ENCODE results near the gene OCLN.

The OCLN gene

GRCh38 chr5:69491838-69492390, 676 bp upstream of the OCLN start:
- Histone ChIP-seq H3K27me3 (ENCODE audit: low read depth, low read length) (no peaks in the 10 kb centered on the region), H3K4me1 (ENCODE audit: low read length) (no peaks in the 10 kb centered on the region), H3K4me2 (ENCODE audit: low read length) (peak overlapping the region; percentile 59; the same call in 1 of the 2 replicates), H3K9me3 (ENCODE audit: insufficient read depth, low read length) (no peaks in the 10 kb centered on the region), H4K20me1 (ENCODE audit: insufficient read depth, low read length) (no peaks in the 10 kb centered on the region), H3K79me2 (ENCODE audit: low read length) (no peaks in the 10 kb centered on the region), H3K4me3 (ENCODE audit: low read length) (peak overlapping the region; percentile 73), H3K27ac (ENCODE audit: low read length) (no peak overlapping the region), H3K36me3 (replicated peaks; ENCODE audit: low read depth, low read length) (no peaks in the 10 kb centered on the region), H2AFZ (ENCODE audit: low read depth, low read length) (no peak overlapping the region), H3K9ac (ENCODE audit: low read length) (no peak overlapping the region)
- TF ChIP-seq, protein P1, sequence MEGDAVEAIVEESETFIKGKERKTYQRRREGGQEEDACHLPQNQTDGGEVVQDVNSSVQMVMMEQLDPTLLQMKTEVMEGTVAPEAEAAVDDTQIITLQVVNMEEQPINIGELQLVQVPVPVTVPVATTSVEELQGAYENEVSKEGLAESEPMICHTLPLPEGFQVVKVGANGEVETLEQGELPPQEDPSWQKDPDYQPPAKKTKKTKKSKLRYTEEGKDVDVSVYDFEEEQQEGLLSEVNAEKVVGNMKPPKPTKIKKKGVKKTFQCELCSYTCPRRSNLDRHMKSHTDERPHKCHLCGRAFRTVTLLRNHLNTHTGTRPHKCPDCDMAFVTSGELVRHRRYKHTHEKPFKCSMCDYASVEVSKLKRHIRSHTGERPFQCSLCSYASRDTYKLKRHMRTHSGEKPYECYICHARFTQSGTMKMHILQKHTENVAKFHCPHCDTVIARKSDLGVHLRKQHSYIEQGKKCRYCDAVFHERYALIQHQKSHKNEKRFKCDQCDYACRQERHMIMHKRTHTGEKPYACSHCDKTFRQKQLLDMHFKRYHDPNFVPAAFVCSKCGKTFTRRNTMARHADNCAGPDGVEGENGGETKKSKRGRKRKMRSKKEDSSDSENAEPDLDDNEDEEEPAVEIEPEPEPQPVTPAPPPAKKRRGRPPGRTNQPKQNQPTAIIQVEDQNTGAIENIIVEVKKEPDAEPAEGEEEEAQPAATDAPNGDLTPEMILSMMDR (IDR thresholded peaks at IDR 0.05; ENCODE audit: low read depth, low read length), result no peak
- no peak for TF ChIP-seq EZH2phosphoT487 (IDR thresholded peaks at IDR 0.05; ENCODE audit: low read depth)

- no peaks in the 10 kb centered on the region for H3K36me3 ChIP-seq (replicated peaks; ENCODE audit: low read depth, low read length)
- no peaks in the 10 kb centered on the region for H3K79me2 ChIP-seq (ENCODE audit: low read length)
- H3K27me3 ChIP-seq (ENCODE audit: low read depth, low read length), result no peaks in the 10 kb centered on the region
- peak overlapping the region; percentile 73 for H3K4me3 ChIP-seq (ENCODE audit: low read length)
- no peaks in the 10 kb centered on the region for H3K4me1 ChIP-seq (ENCODE audit: low read length)
- no peak for TF ChIP-seq EZH2phosphoT487 (IDR thresholded peaks at IDR 0.05; ENCODE audit: low read depth)
- TF ChIP-seq, protein P1 (IDR thresholded peaks at IDR 0.05; ENCODE audit: low read depth, low read length), result no peak
- H3K9ac ChIP-seq (ENCODE audit: low read length), result peak overlapping the region; percentile 10; the same call in 1 of the 2 replicates
- no peak overlapping the region for H3K27ac ChIP-seq (ENCODE audit: low read length)
- H2AFZ ChIP-seq (ENCODE audit: low read depth, low read length), result no peak overlapping the region
- H4K20me1 ChIP-seq (ENCODE audit: insufficient read depth, low read length), result no peaks in the 10 kb centered on the region
- peak overlapping the region; percentile 59 for H3K4me2 ChIP-seq (ENCODE audit: low read length)
- no peaks in the 10 kb centered on the region for H3K9me3 ChIP-seq (ENCODE audit: insufficient read depth, low read length)
These were observed 369 bp downstream of the OCLN start for GRCh38 chr5:69492923-69493395.

GRCh38 chr5:69493396-69494133, 975 bp downstream of the OCLN start:
- H4K20me1 ChIP-seq (ENCODE audit: insufficient read depth, low read length), result no peaks in the 10 kb centered on the region
- no peaks in the 10 kb centered on the region for H3K9me3 ChIP-seq (ENCODE audit: insufficient read depth, low read length)
- H3K27ac ChIP-seq (ENCODE audit: low read length), result no peak overlapping the region
- TF ChIP-seq, protein P1 (IDR thresholded peaks at IDR 0.05; ENCODE audit: low read depth, low read length), result no peak
- no peak for TF ChIP-seq EZH2phosphoT487 (IDR thresholded peaks at IDR 0.05; ENCODE audit: low read depth)
- H3K79me2 ChIP-seq (ENCODE audit: low read length), result no peaks in the 10 kb centered on the region
- no peaks in the 10 kb centered on the region for H3K4me1 ChIP-seq (ENCODE audit: low read length)
- H3K4me2 ChIP-seq (ENCODE audit: low read length), result peak overlapping the region; percentile 59; the same call in 1 of the 2 replicates
- H2AFZ ChIP-seq (ENCODE audit: low read depth, low read length), result no peak overlapping the region
- no peaks in the 10 kb centered on the region for H3K36me3 ChIP-seq (replicated peaks; ENCODE audit: low read depth, low read length)
- H3K9ac ChIP-seq (ENCODE audit: low read length), result no peak overlapping the region
- no peaks in the 10 kb centered on the region for H3K27me3 ChIP-seq (ENCODE audit: low read depth, low read length)
- no peak overlapping the region for H3K4me3 ChIP-seq (ENCODE audit: low read length)

DNA sequence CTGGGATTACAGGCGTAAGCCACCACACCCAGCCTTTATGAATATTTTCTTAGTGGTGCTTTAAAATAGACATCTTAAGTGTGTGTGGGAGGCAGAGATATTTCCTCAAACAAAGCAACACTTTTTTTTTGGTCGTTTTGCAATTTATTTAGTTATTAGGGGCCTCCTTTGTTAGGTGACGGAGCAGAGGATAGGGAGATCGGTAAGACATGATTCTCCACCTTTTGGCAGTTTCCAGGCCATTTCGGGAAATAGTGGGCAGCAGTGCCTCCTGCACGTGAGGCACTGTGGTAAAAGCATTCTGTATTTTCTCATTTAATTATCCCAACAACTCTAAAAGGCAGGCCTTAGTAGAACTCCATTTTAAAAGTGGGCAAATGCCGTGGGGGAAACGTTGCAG, 1.9 kb downstream of the OCLN start:
- Histone ChIP-seq H3K27ac (ENCODE audit: low read length) (no peak overlapping the region), H3K36me3 (replicated peaks; ENCODE audit: low read depth, low read length) (no peaks in the 10 kb centered on the region), H3K4me2 (ENCODE audit: low read length) (no peak overlapping the region), H3K79me2 (ENCODE audit: low read length) (no peaks in the 10 kb centered on the region), H4K20me1 (ENCODE audit: insufficient read depth, low read length) (no peaks in the 10 kb centered on the region), H3K27me3 (ENCODE audit: low read depth, low read length) (no peaks in the 10 kb centered on the region), H3K4me3 (ENCODE audit: low read length) (no peak overlapping the region), H3K9me3 (ENCODE audit: insufficient read depth, low read length) (no peaks in the 10 kb centered on the region), H3K4me1 (ENCODE audit: low read length) (no peaks in the 10 kb centered on the region), H2AFZ (ENCODE audit: low read depth, low read length) (no peak overlapping the region), H3K9ac (ENCODE audit: low read length) (no peak overlapping the region)
- TF ChIP-seq EZH2phosphoT487 (IDR thresholded peaks at IDR 0.05; ENCODE audit: low read depth), result no peak
- TF ChIP-seq, protein P1 (IDR thresholded peaks at IDR 0.05; ENCODE audit: low read depth, low read length), result no peak
